Inferior parietal cortex (tissue), 1 donor: ENCODE data around the gene RAI1.

Experiments used
- DNase-seq: peaks from one replicate; pipeline ENCODE4 v3.0.0-alpha.2; 2016; ENCODE audit errors: extremely low spot score

The RAI1 gene

GRCh38 chr17:17730250-17730935 lies 49.1 kb downstream of the RAI1 start:
- no peak for DNase-seq

GRCh38 chr17:17732444-17732843 lies 51.2 kb downstream of the RAI1 start:
- no peak for DNase-seq

- DNase-seq: peak; percentile 24
Observed at GRCh38 chr17:17732892-17733670, 51.8 kb downstream of the RAI1 start.

- no peak for DNase-seq
Observed at GRCh38 chr17:17736205-17737183, 55.2 kb downstream of the RAI1 start.

GRCh38 chr17:17737961-17738894 lies 57.0 kb downstream of the RAI1 start:
- no peak for DNase-seq

- DNase-seq: no peak
Observed at GRCh38 chr17:17738901-17739300, 57.6 kb downstream of the RAI1 start.

GRCh38 chr17:17739388-17740066 lies 58.3 kb downstream of the RAI1 start:
- peak; percentile 63 for DNase-seq

GRCh38 chr17:17740615-17741348 lies 59.5 kb downstream of the RAI1 start:
- no peak for DNase-seq

GRCh38 chr17:17741349-17742023 lies 60.2 kb downstream of the RAI1 start:
- DNase-seq: peak; percentile 77

- no peak for DNase-seq
Observed at GRCh38 chr17:17742133-17742621, 60.9 kb downstream of the RAI1 start.

- DNase-seq: no peak
Observed at GRCh38 chr17:17742688-17743390, 61.6 kb downstream of the RAI1 start.

- DNase-seq: no peak
Observed at GRCh38 chr17:17743391-17744112, 62.3 kb downstream of the RAI1 start.

GRCh38 chr17:17744116-17744515 lies 62.9 kb downstream of the RAI1 start:
- DNase-seq: no peak

GRCh38 chr17:17745476-17746455 lies 64.5 kb downstream of the RAI1 start:
- DNase-seq: no peak

GRCh38 chr17:17748179-17748578 lies 66.9 kb downstream of the RAI1 start:
- DNase-seq: no peak

- no peak for DNase-seq
Observed at GRCh38 chr17:17748604-17749003, 67.3 kb downstream of the RAI1 start.
